GM21423 (cell line): Measurements from ENCODE around the gene FYB2.

ENCODE experiments used
- ATAC-seq: cut with Tn5 transposase; IDR thresholded peaks from one replicate; pipeline ENCODE4 v1.9.1; 2021; ENCODE audit warnings: mild to moderate bottlenecking, moderate library complexity; ENCODE audit not compliant: unreplicated experiment

FYB2 gene

GRCh38 chr1:56835657-56836056, 16.5 kb upstream of the FYB2 start:
- ATAC-seq, result no peak

- ATAC-seq, result no peak
Observed at GRCh38 chr1:56834137-56834900, 15.1 kb upstream of the FYB2 start.

- no peak for ATAC-seq
Observed at GRCh38 chr1:56833088-56833487, 13.9 kb upstream of the FYB2 start.

GRCh38 chr1:56831871-56832693, 12.9 kb upstream of the FYB2 start:
- peak; percentile 86 for ATAC-seq

- no peak for ATAC-seq
Observed at GRCh38 chr1:56830052-56830451, 10.8 kb upstream of the FYB2 start.

GRCh38 chr1:56827711-56828110, 8.5 kb upstream of the FYB2 start:
- no peak for ATAC-seq

GRCh38 chr1:56825436-56825835, 6.2 kb upstream of the FYB2 start:
- ATAC-seq, result no peak

- ATAC-seq, result no peak
Observed at GRCh38 chr1:56824938-56825337, 5.7 kb upstream of the FYB2 start.

- no peak for ATAC-seq
Observed at GRCh38 chr1:56824271-56824670, 5.1 kb upstream of the FYB2 start.

- ATAC-seq, result no peak
Observed at GRCh38 chr1:56821462-56821797, 2.2 kb upstream of the FYB2 start.

- ATAC-seq, result peak; percentile 69
Observed at GRCh38 chr1:56820755-56821461, 1.7 kb upstream of the FYB2 start.

- no peak for ATAC-seq
Observed at GRCh38 chr1:56817716-56818463, 1.3 kb downstream of the FYB2 start.

GRCh38 chr1:56816909-56817308, 2.3 kb downstream of the FYB2 start:
- peak; percentile 55 for ATAC-seq

- no peak for ATAC-seq
Observed at GRCh38 chr1:56816264-56816663, 2.9 kb downstream of the FYB2 start.

GRCh38 chr1:56814205-56814604, 5.0 kb downstream of the FYB2 start:
- no peak for ATAC-seq

- ATAC-seq, result no peak
Observed at GRCh38 chr1:56811331-56811730, 7.9 kb downstream of the FYB2 start.

GRCh38 chr1:56808410-56808809, 10.8 kb downstream of the FYB2 start:
- ATAC-seq, result no peak

- no peak for ATAC-seq
Observed at GRCh38 chr1:56806804-56807203, 12.4 kb downstream of the FYB2 start.

- no peak for ATAC-seq
Observed at GRCh38 chr1:56803561-56804156, 15.5 kb downstream of the FYB2 start.

- no peak for ATAC-seq
Observed at GRCh38 chr1:56799605-56800400, 19.4 kb downstream of the FYB2 start.
